ENCODE data around the gene ARCN1.

Gene ARCN1

DNA sequence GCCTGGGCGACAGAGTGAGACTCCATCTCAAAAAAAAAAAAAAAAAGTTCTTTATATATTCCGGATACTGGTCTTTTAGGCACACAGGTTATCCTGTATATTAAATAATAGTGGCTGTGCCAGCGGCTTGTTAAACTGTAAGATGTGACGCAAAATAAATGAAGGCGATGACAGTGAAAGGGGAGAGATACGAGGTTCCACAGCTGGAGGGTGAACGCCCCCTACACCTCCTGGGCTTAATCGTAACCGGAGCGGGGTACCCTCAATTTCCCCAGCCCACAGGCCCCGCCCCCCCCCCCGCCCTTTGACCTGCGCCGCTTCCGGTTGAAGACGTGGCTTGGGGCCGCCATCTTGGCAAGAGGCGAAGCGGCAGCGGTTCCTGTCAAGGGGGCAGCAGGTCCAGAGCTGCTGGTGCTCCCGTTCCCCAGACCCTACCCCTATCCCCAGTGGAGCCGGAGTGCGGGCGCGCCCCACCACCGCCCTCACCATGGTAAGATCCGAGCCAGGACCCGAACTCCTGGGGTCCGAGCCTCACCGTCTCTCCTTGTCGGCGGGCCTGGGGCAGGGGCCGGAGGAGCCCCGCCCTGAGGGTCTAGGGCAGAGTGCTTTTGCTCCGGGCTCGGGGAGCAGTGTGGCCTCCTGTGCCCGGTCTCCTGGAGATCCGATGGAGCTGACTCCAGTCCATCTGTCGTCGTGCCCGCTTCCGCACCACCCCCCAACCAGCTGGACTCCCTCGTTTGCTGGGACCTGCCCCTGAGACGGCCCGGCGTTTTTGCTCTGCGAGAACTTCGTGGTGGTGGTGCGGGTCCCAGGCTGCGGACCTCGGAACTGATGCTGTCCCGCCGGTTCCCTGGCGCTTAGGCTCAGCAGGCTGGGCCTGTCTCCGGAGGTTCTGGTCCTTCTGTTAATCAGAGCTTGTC, at the start of gene ARCN1:
Gene ARCN1 (plus strand): TSS at position 349 of the 920 bp plus-strand sequence. CDS start 139 bp downstream, at position 488.
- DNase-seq = no peak

DNA sequence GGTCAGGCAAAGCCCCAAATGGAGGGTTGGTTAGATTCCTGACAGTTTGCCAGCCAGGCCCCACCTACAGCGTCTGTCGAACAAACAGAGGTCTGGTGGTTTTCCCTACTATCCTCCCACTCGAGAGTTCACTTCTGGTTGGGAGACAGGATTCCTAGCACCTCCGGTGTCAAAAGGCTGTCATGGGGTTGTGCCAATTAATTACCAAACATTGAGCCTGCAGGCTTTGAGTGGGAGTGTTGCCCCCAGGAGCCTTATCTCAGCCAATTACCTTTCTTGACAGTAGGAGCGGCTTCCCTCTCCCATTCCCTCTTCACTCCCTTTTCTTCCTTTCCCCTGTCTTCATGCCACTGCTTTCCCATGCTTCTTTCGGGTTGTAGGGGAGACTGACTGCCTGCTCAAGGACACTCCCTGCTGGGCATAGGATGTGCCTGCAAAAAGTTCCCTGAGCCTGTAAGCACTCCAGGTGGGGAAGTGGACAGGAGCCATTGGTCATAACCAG, 49.6 kb upstream of the ARCN1 start:
- no peak for DNase-seq

DNA sequence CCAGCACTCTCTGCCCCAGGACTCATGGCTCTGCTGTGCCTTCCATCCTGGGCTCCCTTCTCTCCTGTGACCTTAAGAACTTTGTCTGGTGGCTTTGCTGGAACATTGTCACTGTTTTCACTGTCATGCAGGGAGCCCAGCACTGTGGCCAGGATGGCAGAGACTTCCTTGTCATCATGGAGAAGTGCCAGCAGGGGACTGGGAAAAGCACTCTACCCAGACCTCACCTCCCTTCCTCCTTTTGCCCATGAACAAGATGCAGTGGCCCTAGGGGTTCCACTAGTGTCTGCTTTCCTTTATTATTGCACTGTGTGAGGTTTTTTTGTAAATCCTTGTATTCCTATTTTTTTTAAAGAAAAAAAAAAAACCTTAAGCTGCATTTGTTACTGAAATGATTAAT, 47.9 kb upstream of the ARCN1 start:
- no peak for DNase-seq

DNA sequence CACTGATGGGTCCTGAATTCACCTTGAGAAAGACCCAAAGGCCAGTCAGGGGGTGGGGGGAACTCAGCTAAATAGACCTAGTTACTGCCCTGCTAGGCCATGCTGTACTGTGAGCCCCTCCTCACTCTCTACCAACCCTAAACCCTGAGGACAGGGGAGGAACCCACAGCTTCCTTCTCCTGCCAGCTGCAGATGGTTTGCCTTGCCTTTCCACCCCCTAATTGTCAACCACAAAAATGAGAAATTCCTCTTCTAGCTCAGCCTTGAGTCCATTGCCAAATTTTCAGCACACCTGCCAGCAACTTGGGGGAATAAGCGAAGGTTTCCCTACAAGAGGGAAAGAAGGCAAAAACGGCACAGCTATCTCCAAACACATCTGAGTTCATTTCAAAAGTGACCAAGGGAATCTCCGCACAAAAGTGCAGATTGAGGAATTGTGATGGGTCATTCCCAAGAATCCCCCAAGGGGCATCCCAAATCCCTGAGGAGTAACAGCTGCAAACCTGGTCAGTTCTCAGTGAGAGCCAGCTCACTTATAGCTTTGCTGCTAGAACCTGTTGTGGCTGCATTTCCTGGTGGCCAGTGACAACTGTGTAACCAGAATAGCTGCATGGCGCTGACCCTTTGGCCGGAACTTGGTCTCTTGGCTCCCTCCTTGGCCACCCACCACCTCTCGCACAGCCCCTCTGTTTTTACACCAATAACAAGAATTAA, 47.3 kb upstream of the ARCN1 start:
- DNase-seq = no peak

DNA sequence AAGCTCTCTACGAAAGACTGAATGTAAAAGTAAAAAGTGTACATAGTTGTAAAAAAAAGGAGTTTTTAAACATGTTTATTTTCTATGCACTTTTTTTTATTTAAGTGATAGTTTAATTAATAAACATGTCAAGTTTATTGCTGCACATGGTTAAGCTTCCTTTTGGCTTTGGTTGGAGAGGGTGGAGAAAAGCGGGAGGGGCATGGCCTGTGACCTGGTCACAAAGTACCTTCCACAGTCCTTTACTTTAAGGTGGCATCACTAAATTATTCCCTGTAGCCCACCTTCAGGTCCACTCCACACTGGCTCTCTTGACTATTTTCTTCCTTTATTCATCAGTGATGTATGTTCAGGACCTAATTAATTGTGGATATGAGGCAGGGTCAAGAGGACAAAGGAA, 45.5 kb upstream of the ARCN1 start:
- DNase-seq = no peak

DNA sequence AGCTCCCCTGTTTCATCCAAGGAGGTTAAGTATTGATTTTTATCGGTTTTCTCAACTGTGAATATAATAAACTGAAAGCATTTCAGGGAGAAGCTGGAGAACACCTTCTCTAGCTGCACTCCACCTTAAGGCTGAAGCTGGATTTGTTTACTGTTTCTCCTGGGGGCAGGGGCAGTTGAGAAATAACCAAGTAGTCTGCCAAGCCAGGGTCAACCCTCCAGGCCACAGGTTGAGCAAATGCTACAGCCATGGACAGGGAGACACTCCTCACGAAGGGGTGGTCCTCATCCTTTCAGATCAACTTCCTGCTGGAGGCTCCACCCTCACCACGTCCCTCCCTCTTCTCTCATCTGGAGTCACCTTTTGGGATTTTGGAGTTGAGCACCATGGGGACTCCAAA, 45.1 kb upstream of the ARCN1 start, which contains the start of gene TTC36:
Gene TTC36 (plus strand): TSS at position 366 of the 400 bp plus-strand sequence. CDS start 21 bp downstream, at position 387.
- no peak for DNase-seq

DNA sequence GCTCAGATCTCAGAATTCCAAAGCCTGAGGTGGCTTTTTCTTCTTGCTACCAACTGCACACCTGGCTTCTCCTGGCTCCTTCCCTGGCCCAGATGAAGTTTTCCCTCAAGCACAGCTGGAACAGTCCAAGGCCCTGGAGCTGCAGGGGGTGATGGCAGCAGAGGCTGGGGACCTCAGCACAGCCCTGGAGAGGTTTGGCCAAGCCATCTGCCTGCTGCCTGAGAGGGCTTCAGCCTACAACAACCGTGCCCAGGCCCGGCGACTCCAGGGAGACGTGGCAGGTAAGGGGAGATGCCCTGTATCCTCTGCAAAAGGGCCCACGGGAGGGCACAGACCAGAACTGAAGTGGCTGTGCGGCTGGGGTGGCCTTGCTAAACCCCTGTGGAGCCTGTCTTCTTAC, 43.7 kb upstream of the ARCN1 start:
- DNase-seq = no peak

DNA sequence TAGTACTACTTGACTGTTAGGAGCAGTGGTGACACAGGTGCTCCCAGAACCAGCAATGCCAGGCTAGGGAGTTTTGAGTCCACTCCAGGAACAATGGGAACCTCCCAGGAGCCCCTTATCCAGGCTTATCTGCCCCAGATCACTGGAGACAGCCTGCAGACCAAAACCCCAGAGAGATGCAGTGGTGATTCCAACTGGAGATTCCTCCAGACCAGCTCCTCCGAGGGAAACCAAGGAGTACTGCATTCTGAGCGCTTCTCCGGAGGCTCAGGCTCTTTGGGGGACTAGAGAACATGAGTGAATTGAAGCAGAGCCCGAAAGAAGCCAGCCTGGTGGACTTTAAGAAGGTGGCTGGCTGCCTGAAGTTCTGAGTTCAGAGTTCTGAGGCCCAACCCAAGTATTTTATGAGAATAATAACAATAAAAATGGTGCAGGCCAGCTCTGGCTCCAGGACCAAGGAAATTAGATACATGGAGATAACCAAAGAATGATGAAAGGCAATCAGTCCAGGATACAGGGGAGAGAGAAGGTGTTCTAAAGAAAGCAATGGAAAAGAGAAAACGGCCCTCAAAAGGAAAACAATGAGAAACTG, 42.5 kb upstream of the ARCN1 start:
- DNase-seq = no peak

DNA sequence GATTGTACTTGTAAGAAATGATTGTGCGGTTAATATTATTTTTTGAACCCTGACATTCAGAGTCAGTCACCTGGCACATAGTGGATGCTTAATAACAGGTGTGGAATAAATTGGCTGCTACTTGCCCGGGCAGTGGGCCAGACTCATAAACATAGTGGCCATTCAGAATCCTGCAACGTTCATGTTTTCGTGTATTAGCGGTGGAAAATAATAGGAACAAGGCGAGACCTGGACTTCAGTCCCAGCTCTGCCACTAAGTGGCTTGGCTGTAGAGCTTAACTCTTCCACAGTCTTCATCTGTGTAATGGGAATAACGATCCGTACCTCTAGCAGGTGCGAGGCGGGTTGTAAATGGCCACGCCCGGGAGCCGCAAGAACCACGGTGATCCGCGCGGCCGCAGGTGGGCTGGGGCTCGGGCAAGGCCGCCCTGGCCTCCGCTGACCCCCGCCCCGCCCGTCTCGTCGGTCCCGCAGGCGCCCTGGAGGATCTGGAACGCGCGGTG, 42.0 kb upstream of the ARCN1 start:
- DNase-seq = no peak

DNA sequence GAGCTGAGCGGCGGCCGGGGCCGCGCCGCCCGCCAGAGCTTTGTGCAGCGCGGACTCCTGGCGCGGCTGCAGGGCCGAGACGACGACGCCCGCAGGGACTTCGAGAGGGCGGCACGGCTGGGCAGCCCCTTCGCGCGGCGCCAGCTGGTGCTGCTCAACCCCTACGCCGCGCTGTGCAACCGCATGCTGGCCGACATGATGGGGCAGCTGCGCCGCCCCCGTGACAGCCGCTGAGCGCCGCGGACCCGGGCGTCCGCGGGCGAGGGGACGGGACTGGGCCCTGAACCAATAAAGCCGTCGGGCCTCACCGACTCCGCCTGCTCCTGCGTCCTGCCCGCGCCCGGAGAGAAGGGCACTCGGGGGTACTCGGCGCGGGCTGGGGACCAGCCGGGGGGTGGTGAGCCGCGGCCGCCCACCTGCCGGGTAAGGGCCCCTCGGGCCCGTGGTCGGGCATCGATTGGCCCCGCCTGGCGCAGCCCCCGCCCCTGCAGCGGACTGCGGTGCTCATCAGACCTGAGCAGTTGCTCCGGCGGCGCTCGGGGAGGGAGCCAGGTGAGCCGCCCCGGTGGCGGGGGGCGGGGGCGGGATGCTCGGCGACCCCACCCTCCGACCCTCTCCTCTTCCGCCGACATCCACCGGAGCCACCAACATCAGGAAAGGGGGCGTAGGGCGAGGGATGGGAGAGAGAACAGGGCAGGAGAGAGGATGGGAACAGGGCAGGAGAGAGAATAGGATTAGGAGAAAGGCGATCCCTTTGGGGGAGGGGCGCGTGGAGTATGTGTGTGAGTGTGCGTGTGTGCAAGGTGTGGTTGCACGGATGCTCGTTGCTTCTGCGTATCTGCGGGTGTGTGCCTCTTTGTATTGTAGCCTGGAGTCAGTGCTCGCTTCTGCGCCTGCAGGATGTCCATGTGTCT, 41.3 kb upstream of the ARCN1 start, which contains the start of gene TMEM25:
Gene TMEM25 (plus strand): TSS at position 510 of the 914 bp plus-strand sequence. CDS start 610 bp downstream, outside the sequence.
- no peak for DNase-seq

DNA sequence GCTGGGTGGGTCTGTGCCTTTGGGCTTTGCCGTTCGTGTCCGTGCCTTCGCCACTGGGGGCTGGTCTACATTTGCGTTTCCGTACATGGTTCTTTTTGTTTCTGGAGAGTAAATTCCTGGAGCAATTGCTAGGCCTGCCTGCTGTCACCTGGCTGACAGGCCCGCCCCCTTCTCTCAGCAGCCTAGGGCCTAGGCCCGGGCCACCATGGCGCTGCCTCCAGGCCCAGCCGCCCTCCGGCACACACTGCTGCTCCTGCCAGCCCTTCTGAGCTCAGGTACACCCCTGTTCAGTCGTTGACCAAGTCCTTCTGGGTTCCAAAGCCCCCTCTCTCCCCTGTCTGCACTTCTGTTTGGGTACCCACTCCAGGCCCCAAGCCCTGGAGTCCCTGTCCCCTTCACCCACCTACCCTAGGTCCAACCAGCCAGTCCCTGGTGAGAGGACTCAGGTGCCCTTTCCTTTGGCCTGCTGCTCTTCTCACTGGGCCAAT, 40.6 kb upstream of the ARCN1 start:
- no peak for DNase-seq

DNA sequence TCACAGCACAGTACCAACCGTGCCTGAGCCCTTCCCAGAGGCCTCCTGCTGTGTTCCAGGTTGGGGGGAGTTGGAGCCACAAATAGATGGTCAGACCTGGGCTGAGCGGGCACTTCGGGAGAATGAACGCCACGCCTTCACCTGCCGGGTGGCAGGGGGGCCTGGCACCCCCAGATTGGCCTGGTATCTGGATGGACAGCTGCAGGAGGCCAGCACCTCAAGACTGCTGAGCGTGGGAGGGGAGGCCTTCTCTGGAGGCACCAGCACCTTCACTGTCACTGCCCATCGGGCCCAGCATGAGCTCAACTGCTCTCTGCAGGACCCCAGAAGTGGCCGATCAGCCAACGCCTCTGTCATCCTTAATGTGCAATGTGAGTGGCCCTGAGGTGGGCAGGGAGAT, 40.1 kb upstream of the ARCN1 start:
- no peak for DNase-seq

DNA sequence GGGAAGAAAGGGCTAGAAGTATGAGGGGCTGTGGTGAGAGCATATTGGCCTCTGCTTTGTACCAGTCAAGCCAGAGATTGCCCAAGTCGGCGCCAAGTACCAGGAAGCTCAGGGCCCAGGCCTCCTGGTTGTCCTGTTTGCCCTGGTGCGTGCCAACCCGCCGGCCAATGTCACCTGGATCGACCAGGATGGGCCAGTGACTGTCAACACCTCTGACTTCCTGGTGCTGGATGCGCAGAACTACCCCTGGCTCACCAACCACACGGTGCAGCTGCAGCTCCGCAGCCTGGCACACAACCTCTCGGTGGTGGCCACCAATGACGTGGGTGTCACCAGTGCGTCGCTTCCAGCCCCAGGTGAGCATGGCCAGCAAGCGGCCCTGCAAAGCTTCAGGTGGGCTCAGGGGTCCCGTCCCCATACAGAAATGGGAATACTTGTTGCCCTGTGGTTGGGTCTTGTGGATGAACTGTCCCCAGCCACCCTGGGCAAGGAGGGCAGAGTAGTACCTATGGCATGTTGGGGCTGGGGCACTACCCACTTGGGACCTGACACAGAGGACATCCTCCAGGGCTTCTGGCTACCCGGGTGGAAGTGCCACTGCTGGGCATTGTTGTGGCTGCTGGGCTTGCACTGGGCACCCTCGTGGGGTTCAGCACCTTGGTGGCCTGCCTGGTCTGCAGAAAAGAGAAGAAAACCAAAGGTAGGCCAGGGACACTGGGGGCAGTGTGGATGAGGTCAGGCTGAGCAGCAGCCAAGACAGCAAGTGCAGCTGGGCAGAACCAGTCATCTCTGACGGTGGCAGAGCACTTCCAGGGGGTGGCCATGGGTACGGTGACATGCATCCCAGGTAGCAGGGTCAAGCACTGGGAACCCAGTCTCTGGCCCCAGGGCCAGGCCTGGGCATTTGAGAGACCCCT, 39.1 kb upstream of the ARCN1 start:
- no peak for DNase-seq

DNA sequence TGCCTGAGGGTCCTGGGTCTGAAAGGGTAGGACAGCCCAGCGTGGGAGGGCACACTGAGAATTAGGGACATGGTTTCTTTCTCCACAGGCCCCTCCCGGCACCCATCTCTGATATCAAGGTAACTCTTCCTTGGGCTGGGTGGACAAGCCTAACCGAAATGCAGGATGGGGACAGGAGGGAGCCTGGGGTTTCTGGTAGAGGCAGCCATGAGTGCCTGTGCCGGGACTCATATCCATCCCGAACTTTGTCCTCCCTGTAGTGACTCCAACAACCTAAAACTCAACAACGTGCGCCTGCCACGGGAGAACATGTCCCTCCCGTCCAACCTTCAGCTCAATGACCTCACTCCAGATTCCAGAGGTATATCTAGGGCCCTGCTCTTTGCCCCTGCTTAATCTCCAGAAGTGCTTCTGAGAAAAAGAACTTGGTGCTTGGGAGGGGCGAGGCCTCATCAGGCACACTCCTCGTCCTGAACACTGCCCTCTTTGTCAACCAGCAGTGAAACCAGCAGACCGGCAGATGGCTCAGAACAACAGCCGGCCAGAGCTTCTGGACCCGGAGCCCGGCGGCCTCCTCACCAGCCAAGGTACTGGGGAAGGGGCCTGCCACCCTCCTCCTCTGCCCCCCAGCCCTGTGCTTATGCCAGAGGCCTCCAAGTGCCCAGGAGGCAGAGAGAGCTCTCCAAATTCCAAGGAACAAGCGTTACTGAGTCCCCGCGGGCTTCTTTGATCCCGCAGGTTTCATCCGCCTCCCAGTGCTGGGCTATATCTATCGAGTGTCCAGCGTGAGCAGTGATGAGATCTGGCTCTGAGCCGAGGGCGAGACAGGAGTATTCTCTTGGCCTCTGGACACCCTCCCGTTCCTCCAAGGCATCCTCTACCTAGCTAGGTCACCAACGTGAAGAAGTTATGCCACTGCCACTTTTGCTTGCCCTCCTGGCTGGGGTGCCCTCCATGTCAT, 38.2 kb upstream of the ARCN1 start:
- DNase-seq = no peak

DNA sequence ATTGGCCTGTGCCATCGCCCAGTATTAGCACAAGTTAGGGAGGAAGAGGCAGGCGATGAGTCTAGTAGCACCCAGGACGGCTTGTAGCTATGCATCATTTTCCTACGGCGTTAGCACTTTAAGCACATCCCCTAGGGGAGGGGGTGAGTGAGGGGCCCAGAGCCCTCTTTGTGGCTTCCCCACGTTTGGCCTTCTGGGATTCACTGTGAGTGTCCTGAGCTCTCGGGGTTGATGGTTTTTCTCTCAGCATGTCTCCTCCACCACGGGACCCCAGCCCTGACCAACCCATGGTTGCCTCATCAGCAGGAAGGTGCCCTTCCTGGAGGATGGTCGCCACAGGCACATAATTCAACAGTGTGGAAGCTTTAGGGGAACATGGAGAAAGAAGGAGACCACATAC, 36.9 kb upstream of the ARCN1 start:
- no peak for DNase-seq

DNA sequence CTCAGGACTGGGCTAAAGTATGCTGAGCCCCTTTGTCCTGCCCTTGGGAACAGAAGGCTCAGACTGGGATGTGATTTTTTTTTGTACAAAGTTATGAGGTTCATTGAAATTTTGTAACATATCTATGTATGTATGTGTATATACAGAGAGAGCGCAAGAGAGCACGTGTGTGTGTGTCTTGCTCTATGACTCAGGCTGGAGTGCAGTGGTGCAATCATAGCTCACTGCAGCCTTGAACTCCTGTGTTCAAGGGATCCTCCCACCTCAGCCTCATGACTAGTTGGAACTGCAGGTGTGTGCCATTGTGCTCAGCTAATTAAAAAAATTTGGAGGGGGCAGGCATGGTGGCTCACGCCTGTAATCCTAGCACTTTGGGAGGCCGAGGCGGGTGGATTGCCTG, 35.5 kb upstream of the ARCN1 start:
- no peak for DNase-seq

DNA sequence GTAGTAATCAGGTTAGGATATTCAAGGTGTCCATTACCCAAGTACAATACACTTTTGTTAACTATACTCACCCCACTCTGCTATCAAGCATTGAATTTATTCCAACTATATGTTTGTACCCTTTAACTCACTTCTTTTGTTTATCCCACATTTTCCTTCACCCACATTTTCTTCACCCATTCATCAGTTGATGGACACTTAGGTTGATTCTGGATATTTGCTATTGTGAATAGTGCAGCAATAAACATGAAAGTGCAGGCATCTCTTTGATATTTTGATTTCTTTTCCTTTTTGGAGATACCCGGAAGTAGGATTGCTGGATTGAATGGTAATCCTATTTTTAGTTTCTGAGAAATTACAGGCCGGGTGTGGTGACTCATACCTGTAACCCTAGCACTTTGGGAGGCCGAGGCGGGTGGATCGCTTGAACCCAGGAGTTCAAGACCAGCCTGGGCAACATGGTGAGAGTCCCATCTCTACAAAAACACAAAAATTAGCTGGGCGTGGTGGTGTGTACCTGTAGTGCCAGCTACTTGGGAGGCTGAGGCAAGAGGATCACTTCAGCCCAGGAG, 34.7 kb upstream of the ARCN1 start:
- DNase-seq = no peak

DNA sequence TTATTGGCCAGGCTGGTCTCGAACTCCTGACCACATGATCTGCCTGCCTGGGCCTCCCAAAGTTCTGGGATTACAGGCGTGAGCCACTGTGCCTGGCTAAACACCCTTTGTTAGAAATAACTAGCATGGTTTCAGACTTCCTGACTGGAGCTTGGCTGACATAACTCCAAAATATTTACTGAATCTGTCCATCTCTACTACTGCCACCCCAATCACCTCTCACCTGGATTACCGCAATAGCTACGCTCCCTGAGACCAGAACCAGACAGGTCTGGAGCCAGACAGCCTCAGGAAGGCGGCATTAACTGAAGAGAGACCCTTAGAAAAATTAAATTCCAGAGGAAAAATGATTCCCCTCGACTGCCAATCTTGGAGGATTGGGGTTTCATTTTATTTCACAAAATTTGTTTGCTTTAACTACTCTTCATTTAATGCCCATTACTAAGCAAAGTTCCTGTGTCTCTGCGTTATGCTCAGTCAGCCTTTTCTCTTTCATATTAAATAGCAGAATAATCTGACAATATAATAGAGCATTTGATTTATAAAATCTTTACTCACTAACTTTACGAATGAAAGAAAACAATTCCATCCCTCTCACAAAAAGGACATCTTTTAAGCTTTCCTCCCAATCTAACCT, 28.1 kb upstream of the ARCN1 start:
- no peak for DNase-seq

DNA sequence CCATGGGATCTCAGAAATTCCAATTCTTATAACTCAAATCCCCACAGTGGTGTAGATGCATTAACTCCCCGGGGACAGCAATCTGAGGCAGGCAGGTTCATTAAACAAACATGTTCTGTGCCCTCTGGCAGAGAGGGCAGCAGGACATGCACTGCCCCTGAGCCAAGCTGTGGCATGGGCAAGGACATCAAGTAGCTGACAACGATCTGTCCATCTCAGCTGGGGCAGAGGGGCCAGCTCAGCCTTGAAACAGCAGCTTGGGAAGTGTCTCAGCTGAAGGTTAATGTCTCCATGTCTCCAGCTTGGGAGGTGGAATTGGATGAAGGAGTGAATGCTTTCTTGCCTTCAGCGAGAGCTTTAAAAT, 27.6 kb upstream of the ARCN1 start:
- DNase-seq = no peak

Data from cortex of kidney (tissue), 1 donor.